ENCODE results near the gene SLC10A1.

The SLC10A1 gene

DNA sequence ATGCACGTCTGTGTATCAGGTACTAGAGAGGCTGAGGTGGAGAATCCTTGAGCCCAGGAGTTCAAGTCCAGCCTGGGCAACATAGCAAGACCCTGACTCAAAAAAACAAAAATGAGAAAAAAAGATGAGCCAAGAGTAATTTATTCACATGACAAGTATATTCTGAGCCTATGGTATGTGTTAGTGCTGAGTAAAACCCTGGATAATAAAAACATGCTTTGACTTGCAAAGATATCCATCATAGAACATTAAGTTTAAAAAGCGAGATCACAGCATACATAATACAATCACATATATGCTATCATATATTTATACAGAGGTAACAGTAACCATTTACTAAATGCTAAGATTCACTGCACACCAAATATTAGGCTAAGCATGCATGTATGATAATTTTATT lies 23.9 kb upstream of the SLC10A1 start:
- H2AFZ ChIP-seq (ENCODE audit: low read length): no peak overlapping the region
- H3K9me2 ChIP-seq (replicated peaks; ENCODE audit: low read depth, low read length): no peaks in the 10 kb centered on the region
- no peaks in the 10 kb centered on the region for H3K27me3 ChIP-seq (ENCODE audit: insufficient read depth, low read length, poor library complexity, severe bottlenecking)
- H4K20me1 ChIP-seq (ENCODE audit: insufficient read depth, low read length, poor library complexity, severe bottlenecking): no peaks in the 10 kb centered on the region
- no peak overlapping the region for H3K4me2 ChIP-seq (ENCODE audit: low read depth, low read length, poor library complexity, severe bottlenecking)
- no peak overlapping the region for H3K9ac ChIP-seq (ENCODE audit: low read depth, low read length, poor library complexity, severe bottlenecking)
- H3K9me3 ChIP-seq (ENCODE audit: insufficient read depth, low read depth, low read length): no peaks in the 10 kb centered on the region
- H3K4me3 ChIP-seq (ENCODE audit: low read length, poor library complexity, severe bottlenecking): no peak overlapping the region
- H3K79me2 ChIP-seq (ENCODE audit: insufficient read depth, low read length): no peaks in the 10 kb centered on the region
- peaks cover 5% of the 10 kb centered on the region for H3K4me1 ChIP-seq (ENCODE audit: insufficient read depth, low read length, poor library complexity, severe bottlenecking)
- H3K36me3 ChIP-seq (ENCODE audit: insufficient read depth, low read length): no peaks in the 10 kb centered on the region
- no peaks in the 10 kb centered on the region for H3F3A ChIP-seq (ENCODE audit: low read depth)
- TF ChIP-seq CTCF (conservative IDR thresholded peaks at IDR 0.05; ENCODE audit: low read length): no peak
- TF ChIP-seq EZH2phosphoT487 (IDR thresholded peaks at IDR 0.05; ENCODE audit: borderline replicate concordance): no peak

DNA sequence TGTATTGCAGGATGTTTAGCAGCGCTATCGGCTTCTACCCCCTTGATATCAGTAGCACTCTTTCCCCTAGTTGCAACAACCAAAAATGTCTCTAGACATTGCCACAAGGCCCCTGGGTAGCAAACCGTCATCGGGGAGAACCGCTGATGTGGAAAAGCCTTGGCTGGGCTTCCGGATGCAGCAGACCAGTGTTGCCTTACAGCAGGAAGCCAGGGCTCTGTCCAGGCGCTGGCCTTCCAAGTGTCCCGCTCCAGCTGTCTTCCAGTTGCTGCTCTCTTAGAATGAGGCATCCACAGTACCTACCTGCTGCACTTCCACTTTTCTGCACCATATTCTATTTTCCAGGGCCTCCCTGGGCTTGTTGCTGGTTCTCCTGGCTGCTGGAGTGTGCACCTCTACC lies 22.6 kb upstream of the SLC10A1 start:
- Histone ChIP-seq H2AFZ (ENCODE audit: low read length) (no peak overlapping the region), H3K27me3 (ENCODE audit: insufficient read depth, low read length, poor library complexity, severe bottlenecking) (no peaks in the 10 kb centered on the region), H3K36me3 (ENCODE audit: insufficient read depth, low read length) (no peaks in the 10 kb centered on the region), H3K9me3 (ENCODE audit: insufficient read depth, low read depth, low read length) (no peaks in the 10 kb centered on the region), H3K4me1 (ENCODE audit: insufficient read depth, low read length, poor library complexity, severe bottlenecking) (peaks cover 5% of the 10 kb centered on the region), H3F3A (ENCODE audit: low read depth) (no peaks in the 10 kb centered on the region), H4K20me1 (ENCODE audit: insufficient read depth, low read length, poor library complexity, severe bottlenecking) (no peaks in the 10 kb centered on the region), H3K4me3 (ENCODE audit: low read length, poor library complexity, severe bottlenecking) (no peak overlapping the region), H3K79me2 (ENCODE audit: insufficient read depth, low read length) (no peaks in the 10 kb centered on the region), H3K9ac (ENCODE audit: low read depth, low read length, poor library complexity, severe bottlenecking) (no peak overlapping the region), H3K9me2 (replicated peaks; ENCODE audit: low read depth, low read length) (no peaks in the 10 kb centered on the region), H3K4me2 (ENCODE audit: low read depth, low read length, poor library complexity, severe bottlenecking) (no peak overlapping the region)
- TF ChIP-seq CTCF (conservative IDR thresholded peaks at IDR 0.05; ENCODE audit: low read length) (no peak), EZH2phosphoT487 (IDR thresholded peaks at IDR 0.05; ENCODE audit: borderline replicate concordance) (no peak)

DNA sequence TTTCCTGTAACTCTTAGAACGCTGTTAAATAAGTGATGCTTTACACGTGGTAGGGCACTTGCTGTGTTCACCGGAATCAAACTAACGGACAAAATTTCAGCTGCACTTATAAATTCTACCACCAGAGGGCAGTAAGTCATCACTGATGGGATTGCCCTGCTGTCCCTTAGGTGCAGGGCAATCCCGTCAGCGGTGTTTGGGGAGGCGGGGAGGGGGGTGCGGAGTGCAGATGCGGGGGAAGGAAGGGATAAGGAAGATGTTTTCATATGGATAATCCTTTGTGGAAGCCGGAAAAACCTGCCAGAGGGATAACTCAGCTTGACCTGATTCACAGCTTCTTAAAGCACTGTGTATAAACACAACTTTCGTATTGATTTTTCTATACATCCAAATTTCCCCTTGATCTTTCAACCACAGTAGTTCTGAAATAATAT lies 21.7 kb upstream of the SLC10A1 start:
- Histone ChIP-seq H3K4me3 (ENCODE audit: low read length, poor library complexity, severe bottlenecking) (peak overlapping the region; percentile 4), H2AFZ (ENCODE audit: low read length) (peak overlapping the region; percentile 68), H3K27me3 (ENCODE audit: insufficient read depth, low read length, poor library complexity, severe bottlenecking) (no peaks in the 10 kb centered on the region), H3K4me2 (ENCODE audit: low read depth, low read length, poor library complexity, severe bottlenecking) (peak overlapping the region; percentile 37), H3K9me3 (ENCODE audit: insufficient read depth, low read depth, low read length) (no peaks in the 10 kb centered on the region), H3K4me1 (ENCODE audit: insufficient read depth, low read length, poor library complexity, severe bottlenecking) (peaks cover 5% of the 10 kb centered on the region), H3K36me3 (ENCODE audit: insufficient read depth, low read length) (no peaks in the 10 kb centered on the region), H3K79me2 (ENCODE audit: insufficient read depth, low read length) (no peaks in the 10 kb centered on the region), H3F3A (ENCODE audit: low read depth) (no peaks in the 10 kb centered on the region), H3K9ac (ENCODE audit: low read depth, low read length, poor library complexity, severe bottlenecking) (peak overlapping the region; percentile 8), H3K9me2 (replicated peaks; ENCODE audit: low read depth, low read length) (no peaks in the 10 kb centered on the region), H4K20me1 (ENCODE audit: insufficient read depth, low read length, poor library complexity, severe bottlenecking) (no peaks in the 10 kb centered on the region)
- TF ChIP-seq EZH2phosphoT487 (IDR thresholded peaks at IDR 0.05; ENCODE audit: borderline replicate concordance): no peak
- peak; percentile 94 for TF ChIP-seq CTCF (conservative IDR thresholded peaks at IDR 0.05; ENCODE audit: low read length)
